Adrenal gland (tissue), 12 donors: ENCODE data around the gene CWF19L2. TPM values are rescaled to one million over a fixed set of nuclear protein-coding genes. Genes with fewer than 3 reads are reported as not detected.

ENCODE experiments used
- DNase-seq, 7 donors: peaks; one replicate each; pipeline ENCODE4 v3.0.0-alpha.2; 2019 to 2020
- H3K27ac ChIP-seq, 5 donors: fragments of 200-600 bp; sonication (generic) in 4 of 5; 1 replicate in 3 of 5; 2 replicates in 2 of 5; pipeline versions ENCODE4 v1.5.1 to v1.8.0; 2016 to 2020; ENCODE audit warnings: mild to moderate bottlenecking in 1 of 5
- H3K27me3 ChIP-seq: fragments of 200-600 bp; 2 replicates; pipeline ENCODE4 v1.8.0; 2021
- H3K36me3 ChIP-seq, 2 donors: fragments of 200-600 bp; replicated peaks in 1 of 2; 1 replicate in 1 of 2; 2 replicates in 1 of 2; pipeline versions ENCODE4 v1.5.1 to v1.8.0; 2018 to 2022
- H3K4me1 ChIP-seq, 2 donors: fragments of 200-600 bp; replicated peaks in 1 of 2; 1 replicate in 1 of 2; 2 replicates in 1 of 2; pipeline versions ENCODE4 v1.5.1 to v1.8.0; 2018 to 2021
- H3K4me3 ChIP-seq, 4 donors: fragments of 200-600 bp; sonication (generic) in 3 of 4; one replicate each; pipeline ENCODE4 v1.5.1; 2016 to 2018
- H3K9me3 ChIP-seq, 3 donors: fragments of 200-600 bp; sonication (generic) in 1 of 3; replicated peaks in 1 of 3; 1 replicate in 2 of 3; 2 replicates in 1 of 3; pipeline versions ENCODE4 v1.5.1 to v1.8.0; 2016 to 2021
- CTCF ChIP-seq, 6 experiments: fragments of 450-650 bp in 4 of 6; fragments of 200-600 bp in 2 of 6; sonication (generic) in 1 of 6; IDR thresholded peaks; 1 replicate in 5 of 6; 2 replicates in 1 of 6; pipeline versions ENCODE4 v1.5.1 to v1.8.0; 2016 to 2021; ENCODE audit warnings: antibody characterized with exemption in 6 of 6, mild to moderate bottlenecking in 2 of 6, moderate library complexity in 1 of 6
- POLR2A ChIP-seq, 2 donors: fragments of 450-650 bp; IDR thresholded peaks; one replicate each; pipeline ENCODE4 v1.6.1; 2017; ENCODE audit warnings: antibody characterized with exemption in 2 of 2, mild to moderate bottlenecking in 2 of 2, moderate library complexity in 1 of 2
- WGBS, 4 donors: extraction: QIAGEN DNeasy Blood & Tissue Kit in 2 of 4; methylation state at CpG; one replicate each; pipeline versions ENCODE4 v1.1.5 to v1.1.7; 2013 to 2017; 5-methylcytosine and 5-hydroxymethylcytosine counted together
- intact Hi-C, 2 donors: fragments of 100-400 bp; cut with DNase I; formaldehyde crosslinking; loops; one replicate each; pipeline versions ENCODE4 v1.14.1 to v1.15.0; 2022 to 2023
- polyA plus RNA-seq, 3 donors: library from polyadenylated mRNA; stranded (reverse); fragments of 200-250 nt in 2 of 3; fragments of 350-450 nt in 1 of 3; fragmentation: Illumina TruSeq in 1 of 3; extraction: RNeasy Lipid Tissue Mini Kit (QIAGEN cat#74804) in 1 of 3; gene quantifications; one replicate each; pipeline ENCODE4 v1.2.3, GENCODE V29; 2013 to 2014
- total RNA-seq, 9 donors: library from RNA; depleted of rRNA in 4 of 9; stranded (reverse); fragments of >200 nt in 4 of 9; fragments of 120-200 nt in 1 of 9; fragmentation: NEBNext Ultra II Directional in 1 of 9; extraction: Animal tissue kit (Norgen Biotek cat#: 25700) in 1 of 9; gene quantifications; one replicate each; pipeline versions ENCODE4 v1.1.0 to v1.2.4, GENCODE V29; 2013 to 2023
- donor health status: healthy with polysubstance abuse.
- donor health status: Bipolar disorder and iron deficiency.
- donor health status: DM: yes; HTN: yes; CAD: no.
- donor health status: DM: no; HTN: no; CAD: no.
- donor health status: DM: no; HTN: no; CAD: no.
- donor health status: DM: yes; HTN: yes; CAD: no.

The CWF19L2 gene
- total and polyA plus RNA-seq, 12 donors = 6.5 to 24.6 (median 13.5) TPM

DNA sequence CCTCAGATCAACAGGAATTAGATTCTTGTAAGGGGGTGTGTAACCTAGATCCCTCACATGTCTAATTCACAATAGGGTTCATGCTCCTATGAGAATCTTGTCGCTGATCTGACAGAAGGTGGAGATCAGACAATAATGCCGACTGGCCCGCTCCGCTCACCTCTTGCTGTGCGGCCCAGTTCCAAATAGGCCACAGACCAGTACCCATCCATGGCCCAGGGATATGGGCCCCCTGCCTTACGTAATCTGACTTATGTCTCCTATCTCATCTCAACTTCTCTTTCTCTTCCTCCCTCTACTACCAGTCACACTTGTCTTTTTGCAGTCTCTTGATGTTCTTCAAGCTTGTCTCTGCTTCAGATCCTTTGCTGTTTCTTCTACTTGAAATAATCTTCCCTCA, 70.0 kb downstream of the CWF19L2 start:
- intact Hi-C loops = no loop called here
- H3K27ac ChIP-seq = no peak overlapping the region
- no peaks in the 10 kb centered on the region for H3K27me3 ChIP-seq
- H3K4me3 ChIP-seq = no peak overlapping the region
- no peak for DNase-seq
- no peak for TF ChIP-seq CTCF (IDR thresholded peaks at IDR 0.05)
- TF ChIP-seq POLR2A (IDR thresholded peaks at IDR 0.05) = no peak
- H3K36me3 ChIP-seq = peaks cover 0 to 11% of the 10 kb centered on the region in 2 donors
- no peaks in the 10 kb centered on the region for H3K4me1 ChIP-seq
- no peaks in the 10 kb centered on the region for H3K9me3 ChIP-seq
- 87 to 100% (median 98%) methylated on average over 6 of the region's 6 CpGs for WGBS, 4 donors

DNA sequence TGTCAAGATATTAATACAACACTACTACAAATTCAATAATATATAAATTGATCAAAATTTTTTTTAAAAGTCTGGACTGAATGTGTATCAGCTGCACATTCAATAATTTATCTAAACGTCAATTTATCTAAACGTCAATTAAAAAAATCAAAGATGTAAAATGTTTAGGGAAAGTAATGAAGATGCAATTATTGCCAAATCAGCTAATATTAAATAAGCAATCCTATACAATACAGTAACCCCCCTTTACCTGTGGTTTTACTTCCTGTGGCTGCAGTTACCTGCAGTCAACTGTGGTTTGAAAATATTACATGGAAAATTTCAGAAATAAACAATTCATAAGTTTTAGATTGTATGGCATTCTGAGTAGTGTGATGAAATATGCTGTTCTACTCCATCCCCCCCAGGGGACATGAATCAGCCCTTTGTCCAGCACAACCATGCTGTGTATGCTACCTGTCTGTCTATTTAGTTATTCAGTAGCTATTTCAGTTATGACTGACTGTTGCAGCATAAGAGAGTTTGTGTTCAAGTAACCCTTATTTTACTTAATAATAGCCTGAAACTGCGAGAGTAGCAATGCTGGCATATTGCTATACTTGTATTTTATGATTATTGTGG, 72.2 kb downstream of the CWF19L2 start:
- Histone ChIP-seq H3K27me3 (no peaks in the 10 kb centered on the region), H3K27ac (no peak overlapping the region), H3K4me1 (no peaks in the 10 kb centered on the region), H3K4me3 (no peak overlapping the region), H3K9me3 (no peaks in the 10 kb centered on the region), H3K36me3 (peaks cover 0 to 7% of the 10 kb centered on the region in 2 donors)
- no peak for TF ChIP-seq CTCF (IDR thresholded peaks at IDR 0.05)
- no peak for TF ChIP-seq POLR2A (IDR thresholded peaks at IDR 0.05)
- intact Hi-C loops = no loop called here
- WGBS, 4 donors = 93 to 96% (median 94%) methylated on average over 3 of the region's 3 CpGs
- no peak for DNase-seq

- intact Hi-C loops = no loop called here
- DNase-seq = no peak
- 94 to 98% (median 96%) methylated on average over 1 of the region's 1 CpG for WGBS, 4 donors
- Histone ChIP-seq H3K27ac (no peak overlapping the region), H3K4me3 (no peak overlapping the region), H3K27me3 (no peaks in the 10 kb centered on the region), H3K36me3 (no peaks in the 10 kb centered on the region), H3K4me1 (no peaks in the 10 kb centered on the region), H3K9me3 (no peaks in the 10 kb centered on the region)
- TF ChIP-seq POLR2A (IDR thresholded peaks at IDR 0.05) (no peak), CTCF (IDR thresholded peaks at IDR 0.05) (no peak)
Observed at GRCh38 chr11:107384144-107384852, 73.3 kb downstream of the CWF19L2 start.

DNA sequence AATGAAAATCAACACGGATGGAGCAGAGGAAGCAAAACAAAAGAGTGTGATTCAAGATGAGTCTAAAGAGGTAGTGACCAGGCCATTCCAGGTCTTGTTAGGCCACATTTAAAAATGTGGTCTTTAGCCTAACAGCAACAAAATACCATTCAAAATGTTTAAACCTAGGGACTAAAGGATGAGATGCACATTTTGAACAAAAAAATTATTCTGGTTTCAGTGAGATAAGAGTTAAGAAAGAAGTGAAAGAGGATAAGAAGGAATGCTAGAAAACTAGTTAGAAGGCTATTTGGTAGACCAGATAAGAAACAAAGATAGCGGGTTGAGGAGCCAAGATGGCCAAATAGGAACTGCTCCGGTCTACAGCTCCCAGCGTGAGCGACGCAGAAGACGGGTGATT, 85.2 kb downstream of the CWF19L2 start:
- intact Hi-C loops = no loop called here
- Histone ChIP-seq H3K36me3 (no peaks in the 10 kb centered on the region), H3K9me3 (no peaks in the 10 kb centered on the region), H3K27ac (no peak overlapping the region), H3K4me3 (no peak overlapping the region), H3K27me3 (no peaks in the 10 kb centered on the region), H3K4me1 (no peaks in the 10 kb centered on the region)
- DNase-seq = no peak
- TF ChIP-seq POLR2A (IDR thresholded peaks at IDR 0.05) = no peak
- no peak for TF ChIP-seq CTCF (IDR thresholded peaks at IDR 0.05)
- 76 to 96% (median 95%) methylated on average over 7 of the region's 7 CpGs for WGBS, 4 donors
